HUES64 (cell line): ENCODE results near the gene CXCR3.
"Not testable (repeated sequence)": the region's sequence is repeated elsewhere in the genome, so short reads cannot be mapped to it uniquely, and the experiment has no call there.

Experiments used
- H3K27ac ChIP-seq: 2 replicates; pipeline ENCODE4 v1.7.0; 2013; ENCODE audit warnings: low read depth, low read length, inconsistent platforms
- H3K27me3 ChIP-seq: 2 replicates; pipeline ENCODE4 v1.6.1; 2013; ENCODE audit warnings: mild to moderate bottlenecking, low read length; ENCODE audit not compliant: insufficient read depth
- H3K36me3 ChIP-seq: 2 replicates; pipeline ENCODE4 v1.6.1; 2013; ENCODE audit warnings: mild to moderate bottlenecking, low read length; ENCODE audit not compliant: insufficient read depth
- H3K4me1 ChIP-seq: 2 replicates; pipeline ENCODE4 v1.6.1; 2013; ENCODE audit warnings: mild to moderate bottlenecking, low read length, moderate library complexity; ENCODE audit not compliant: insufficient read depth
- H3K4me3 ChIP-seq: 2 replicates; pipeline ENCODE4 v1.5.1; 2013; ENCODE audit warnings: mild to moderate bottlenecking, low read length, moderate library complexity
- H3K9ac ChIP-seq: 2 replicates; pipeline ENCODE4 v1.6.1; 2013; ENCODE audit warnings: mild to moderate bottlenecking, low read depth, low read length
- H3K9me3 ChIP-seq: 2 replicates; pipeline ENCODE4 v1.6.1; 2013; ENCODE audit warnings: low read depth, low read length; ENCODE audit not compliant: insufficient read depth
- WGBS: fragments of 150-250, 120-280 bp; methylation state at CpG from one replicate; pipeline ENCODE4 v1.1.7; 2013; ENCODE audit warnings: missing lambda C conversion rate; 5-methylcytosine and 5-hydroxymethylcytosine counted together

Gene CXCR3

DNA sequence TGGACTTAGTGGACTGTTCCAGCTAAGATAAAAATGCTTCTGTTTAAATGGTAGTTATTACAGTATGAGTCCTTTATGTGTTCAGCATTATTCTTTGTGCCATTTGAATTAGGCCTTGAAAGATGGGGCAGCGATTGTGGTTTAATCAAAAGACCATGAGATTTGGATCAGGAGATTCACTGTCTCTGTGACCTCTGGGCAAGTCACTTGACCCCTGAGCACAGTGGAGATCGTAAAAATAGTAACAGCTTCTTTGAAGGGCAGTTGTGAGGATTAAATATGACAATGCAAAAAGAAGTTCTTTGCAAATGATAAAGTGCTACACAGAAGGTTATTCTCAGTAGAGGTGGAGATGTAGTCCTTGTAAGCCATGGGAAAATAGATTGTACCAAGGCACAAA lies 10.8 kb downstream of the CXCR3 start:
- Histone ChIP-seq H3K4me1 (no peaks in the 10 kb centered on the region), H3K27me3 (no peaks in the 10 kb centered on the region), H3K36me3 (peaks cover 29% of the 10 kb centered on the region), H3K9ac (no peak overlapping the region), H3K27ac (no peak overlapping the region), H3K4me3 (no peak overlapping the region), H3K9me3 (no peaks in the 10 kb centered on the region)
- 92% methylated on average over 2 of the region's 2 CpGs for WGBS

DNA sequence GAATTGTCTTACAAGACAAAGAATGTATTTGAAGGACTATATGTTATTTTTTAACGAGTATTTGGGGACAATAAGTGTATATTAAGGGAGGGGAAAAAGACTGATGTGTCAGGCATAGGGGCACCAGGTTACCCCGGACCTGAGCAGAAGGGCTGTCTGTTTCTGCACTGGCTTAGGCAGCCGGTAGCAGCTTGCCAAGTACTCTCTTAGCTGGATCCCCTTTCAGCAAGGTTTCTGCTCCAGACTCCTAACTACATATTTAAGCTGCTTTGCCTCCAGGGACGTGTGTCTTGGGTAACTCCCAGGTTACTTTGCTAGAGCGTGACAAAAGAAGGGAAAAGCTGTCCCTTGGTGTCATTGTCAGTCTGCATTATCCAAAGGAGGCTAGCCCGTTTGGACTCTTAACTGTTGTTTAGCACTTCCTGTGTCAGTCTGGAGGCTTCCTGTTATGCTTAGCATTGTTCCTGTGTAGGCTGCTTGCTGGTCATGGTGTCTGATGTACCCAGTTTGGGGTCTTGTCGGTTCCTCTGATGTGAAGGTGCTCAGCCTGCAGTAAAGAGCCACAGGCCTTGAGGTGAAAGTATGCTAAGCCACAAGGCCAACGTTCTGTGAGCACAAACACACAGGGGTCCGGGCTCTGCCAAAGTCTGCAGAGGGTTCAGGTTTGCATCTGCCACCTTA lies 11.6 kb downstream of the CXCR3 start:
- WGBS = 92% methylated on average over 9 of the region's 9 CpGs
- Histone ChIP-seq H3K9me3 (no peaks in the 10 kb centered on the region), H3K9ac (no peak overlapping the region), H3K27me3 (no peaks in the 10 kb centered on the region), H3K4me1 (no peaks in the 10 kb centered on the region), H3K36me3 (peaks cover 29% of the 10 kb centered on the region), H3K27ac (no peak overlapping the region), H3K4me3 (no peak overlapping the region)

DNA sequence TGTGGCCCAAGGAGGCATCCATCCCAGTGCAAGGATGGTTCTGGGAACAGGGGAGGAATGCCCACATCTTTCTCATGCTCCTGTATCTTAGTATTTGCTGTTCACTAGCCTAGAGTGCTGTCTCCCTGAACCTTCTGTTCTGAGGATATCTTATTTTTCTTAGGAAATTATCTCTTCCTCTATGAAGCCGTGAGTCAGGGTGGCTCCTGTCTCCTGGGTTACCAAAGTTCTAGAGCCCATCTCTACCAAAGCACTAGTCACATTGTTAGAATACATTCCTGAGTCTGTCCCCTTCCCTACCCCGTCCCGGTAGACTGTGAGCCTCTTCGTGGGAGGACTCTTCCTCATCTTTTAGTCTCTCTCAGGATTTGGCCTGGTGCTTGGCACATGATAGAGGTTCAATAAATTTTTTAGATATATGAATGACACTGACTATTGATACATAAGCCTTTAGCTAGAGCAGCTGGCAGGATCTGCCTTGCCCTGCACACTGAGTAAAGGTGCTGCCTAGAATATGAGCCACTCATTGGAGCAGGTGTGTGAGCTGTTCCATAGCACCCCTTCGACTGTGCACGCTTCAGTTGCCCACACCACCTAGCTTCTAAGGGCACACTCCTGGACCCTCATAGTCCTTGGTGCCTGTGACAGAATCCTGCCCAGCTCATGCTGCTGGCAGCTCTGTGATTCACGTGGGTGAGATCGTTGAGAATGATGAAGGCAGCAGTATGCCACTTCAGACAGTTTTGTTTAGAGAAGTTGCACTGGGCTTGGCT lies 13.3 kb downstream of the CXCR3 start:
- no peak overlapping the region for H3K9ac ChIP-seq

DNA sequence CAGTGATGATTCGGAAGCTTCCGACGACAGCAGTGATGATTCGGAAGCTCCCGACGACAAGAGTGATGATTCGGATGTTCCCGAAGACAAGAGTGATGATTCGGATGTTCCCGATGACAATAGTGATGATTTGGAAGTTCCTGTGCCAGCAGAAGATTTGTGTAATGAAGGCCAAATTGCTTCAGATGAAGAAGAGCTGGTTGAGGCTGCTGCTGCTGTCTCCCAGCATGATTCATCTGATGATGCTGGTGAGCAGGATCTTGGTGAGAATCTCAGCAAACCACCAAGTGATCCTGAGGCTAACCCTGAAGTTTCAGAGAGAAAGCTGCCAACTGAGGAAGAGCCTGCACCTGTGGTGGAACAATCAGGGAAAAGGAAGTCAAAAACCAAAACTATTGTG lies 14.2 kb downstream of the CXCR3 start:
- H3K27me3 ChIP-seq = no peaks in the 10 kb centered on the region
- H3K36me3 ChIP-seq = peaks cover 19% of the 10 kb centered on the region
- no peak overlapping the region for H3K27ac ChIP-seq
- H3K9ac ChIP-seq = no peak overlapping the region
- H3K4me1 ChIP-seq = no peaks in the 10 kb centered on the region
- 97% methylated on average over 10 of the region's 10 CpGs for WGBS
- no peak overlapping the region for H3K4me3 ChIP-seq
- no peaks in the 10 kb centered on the region for H3K9me3 ChIP-seq

More for the DNA sequence above, 13.3 kb downstream of the CXCR3 start:
- Histone ChIP-seq H3K9me3 (no peaks in the 10 kb centered on the region), H3K4me1 (no peaks in the 10 kb centered on the region), H3K4me3 (no peak overlapping the region), H3K27ac (no peak overlapping the region), H3K36me3 (peaks cover 23% of the 10 kb centered on the region), H3K27me3 (no peaks in the 10 kb centered on the region)
- 96% methylated on average over 8 of the region's 8 CpGs for WGBS

DNA sequence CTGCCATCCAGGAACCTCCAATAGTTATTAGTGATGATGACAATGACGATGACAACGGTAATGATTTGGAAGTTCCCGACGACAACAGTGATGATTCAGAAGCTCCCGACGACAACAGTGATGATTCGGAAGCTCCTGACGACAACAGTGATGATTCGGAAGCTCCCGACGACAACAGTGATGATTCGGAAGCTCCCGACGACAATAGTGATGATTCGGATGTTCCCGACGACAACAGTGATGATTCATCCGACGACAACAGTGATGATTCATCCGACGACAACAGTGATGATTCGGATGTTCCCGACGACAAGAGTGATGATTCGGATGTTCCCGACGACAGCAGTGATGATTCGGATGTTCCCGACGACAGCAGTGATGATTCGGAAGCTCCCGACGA lies 14.7 kb downstream of the CXCR3 start:
- H3K9ac ChIP-seq = no peak overlapping the region
- 92% methylated on average over 33 of the region's 33 CpGs for WGBS

DNA sequence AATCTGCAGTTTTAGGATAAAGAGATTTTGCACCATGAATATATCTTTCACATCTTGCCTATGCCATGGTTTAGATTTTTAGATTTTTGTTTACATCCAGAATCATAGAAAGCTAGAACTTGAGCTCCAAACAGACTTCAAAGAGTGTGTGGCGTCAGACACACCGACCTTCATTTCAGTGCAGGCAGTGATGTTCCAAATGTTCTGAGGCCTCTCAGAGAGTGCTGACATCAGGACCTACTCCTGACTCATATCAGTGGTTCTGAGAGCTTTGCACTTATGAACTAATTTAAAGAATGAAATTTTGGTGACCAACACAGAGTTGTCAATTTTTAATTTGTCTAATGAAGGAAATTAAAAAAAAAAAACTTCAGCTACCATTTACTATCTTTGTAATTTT lies 18.3 kb downstream of the CXCR3 start:
- Histone ChIP-seq H3K36me3 (peaks cover 12% of the 10 kb centered on the region; the same call in 1 of the 2 replicates), H3K27ac (no peak overlapping the region), H3K9ac (no peak overlapping the region), H3K27me3 (no peaks in the 10 kb centered on the region), H3K4me3 (no peak overlapping the region), H3K9me3 (no peaks in the 10 kb centered on the region), H3K4me1 (no peaks in the 10 kb centered on the region)
- 94% methylated on average over 2 of the region's 2 CpGs for WGBS

More for the DNA sequence above, 14.7 kb downstream of the CXCR3 start:
- Histone ChIP-seq H3K27ac (no peak overlapping the region), H3K4me3 (no peak overlapping the region), H3K36me3 (peaks cover 14% of the 10 kb centered on the region; the same call in 1 of the 2 replicates), H3K4me1 (no peaks in the 10 kb centered on the region), H3K27me3 (no peaks in the 10 kb centered on the region), H3K9me3 (no peaks in the 10 kb centered on the region)

DNA sequence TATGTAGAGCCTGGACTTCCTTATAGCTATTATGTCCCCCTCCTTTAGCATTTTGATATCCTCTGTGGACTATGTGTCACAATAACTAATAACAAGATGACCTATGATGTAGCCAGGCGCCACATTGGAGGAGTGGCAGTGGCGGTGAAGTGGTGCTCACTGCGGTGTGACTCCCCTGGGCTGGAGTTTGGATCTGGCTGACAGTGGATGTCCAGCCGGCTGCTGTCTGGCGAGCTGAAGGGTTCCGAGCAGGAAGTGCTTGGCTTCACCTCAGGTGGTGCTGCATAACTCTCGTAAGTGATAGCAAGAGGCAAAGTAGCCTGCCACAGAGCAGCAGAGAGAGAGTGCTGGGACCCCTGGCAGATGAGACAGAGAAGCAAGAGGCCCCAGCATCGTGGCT lies 25.1 kb downstream of the CXCR3 start:
- H3K36me3 ChIP-seq, H3K27me3 ChIP-seq, H3K9ac ChIP-seq, H3K27ac ChIP-seq, H3K9me3 ChIP-seq, H3K4me3 ChIP-seq, H3K4me1 ChIP-seq: not testable (repeated sequence)
- 71% methylated on average over 3 of the region's 8 CpGs for WGBS

DNA sequence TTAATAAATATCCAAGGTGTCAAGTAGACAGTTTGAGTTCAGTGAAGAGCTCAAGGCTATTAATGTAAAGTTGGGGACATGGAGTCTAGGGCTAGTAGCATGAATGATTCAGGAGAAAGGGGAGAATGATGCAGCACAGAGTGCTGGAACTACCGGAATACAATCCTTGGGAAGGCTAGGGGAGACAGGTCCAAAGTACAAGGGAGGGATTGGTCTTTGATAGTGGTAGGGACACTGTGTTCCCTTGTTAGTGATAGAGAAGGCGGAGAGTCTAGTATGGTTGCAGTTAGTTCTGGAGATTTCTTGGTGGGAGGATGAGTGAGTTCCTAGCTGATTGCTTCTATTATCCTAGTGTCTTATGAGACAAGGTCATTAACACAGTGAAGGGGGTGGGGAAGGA lies 31.4 kb downstream of the CXCR3 start:
- Histone ChIP-seq H3K36me3 (no peaks in the 10 kb centered on the region), H3K9me3 (no peaks in the 10 kb centered on the region), H3K4me3 (no peak overlapping the region), H3K4me1 (no peaks in the 10 kb centered on the region), H3K9ac (no peak overlapping the region), H3K27me3 (no peaks in the 10 kb centered on the region), H3K27ac (no peak overlapping the region)
- 87% methylated on average over 2 of the region's 2 CpGs for WGBS

DNA sequence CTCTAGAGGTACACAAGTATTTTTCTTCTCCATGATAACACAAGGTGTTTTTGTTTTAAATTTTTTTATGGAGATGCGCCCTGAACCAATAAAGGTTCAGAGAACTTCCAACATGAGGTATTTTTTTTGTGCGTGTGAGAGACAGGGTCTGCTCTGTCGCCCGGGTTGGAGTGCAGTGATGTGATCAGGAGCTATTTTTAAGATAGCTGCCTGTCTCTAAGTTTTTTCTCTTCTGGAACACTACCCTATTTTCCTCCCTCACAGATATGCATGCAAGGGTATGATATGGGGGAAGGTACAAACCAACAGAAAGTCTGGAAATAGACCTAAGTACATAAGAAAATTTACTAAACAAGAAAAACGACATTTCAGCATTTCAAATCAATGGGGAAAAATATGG lies 37.1 kb downstream of the CXCR3 start:
- Histone ChIP-seq H3K4me1 (no peaks in the 10 kb centered on the region), H3K36me3 (peaks cover 19% of the 10 kb centered on the region), H3K4me3 (no peak overlapping the region), H3K27me3 (no peaks in the 10 kb centered on the region), H3K9me3 (no peaks in the 10 kb centered on the region), H3K9ac (no peak overlapping the region), H3K27ac (no peak overlapping the region)
- 95% methylated on average over 4 of the region's 5 CpGs for WGBS

DNA sequence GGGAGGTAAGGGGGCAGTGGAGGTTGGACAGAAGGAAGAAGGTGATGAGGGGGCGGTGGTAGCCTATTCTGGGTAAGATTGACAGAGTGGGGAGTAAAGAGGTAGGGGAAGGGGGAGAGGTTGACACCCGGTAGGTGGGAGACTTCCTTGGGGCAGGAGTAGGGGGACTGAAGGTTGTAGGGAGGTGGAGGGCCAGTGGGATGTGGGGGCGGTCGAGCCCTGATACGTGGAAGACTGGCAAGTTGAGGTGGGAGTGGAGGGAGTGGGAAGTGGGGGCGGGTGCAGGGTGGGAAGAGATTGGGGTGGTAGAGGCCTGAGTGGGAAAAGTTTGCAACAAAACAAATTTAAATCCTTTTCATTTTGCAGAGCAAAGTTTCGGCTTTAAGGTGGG lies 38.3 kb downstream of the CXCR3 start:
- peaks cover 28% of the 10 kb centered on the region for H3K36me3 ChIP-seq
- no peaks in the 10 kb centered on the region for H3K27me3 ChIP-seq
- no peak overlapping the region for H3K9ac ChIP-seq
- H3K27ac ChIP-seq = no peak overlapping the region
- no peak overlapping the region for H3K4me3 ChIP-seq
- 88% methylated on average over 6 of the region's 7 CpGs for WGBS
- no peaks in the 10 kb centered on the region for H3K4me1 ChIP-seq
- H3K9me3 ChIP-seq = no peaks in the 10 kb centered on the region

DNA sequence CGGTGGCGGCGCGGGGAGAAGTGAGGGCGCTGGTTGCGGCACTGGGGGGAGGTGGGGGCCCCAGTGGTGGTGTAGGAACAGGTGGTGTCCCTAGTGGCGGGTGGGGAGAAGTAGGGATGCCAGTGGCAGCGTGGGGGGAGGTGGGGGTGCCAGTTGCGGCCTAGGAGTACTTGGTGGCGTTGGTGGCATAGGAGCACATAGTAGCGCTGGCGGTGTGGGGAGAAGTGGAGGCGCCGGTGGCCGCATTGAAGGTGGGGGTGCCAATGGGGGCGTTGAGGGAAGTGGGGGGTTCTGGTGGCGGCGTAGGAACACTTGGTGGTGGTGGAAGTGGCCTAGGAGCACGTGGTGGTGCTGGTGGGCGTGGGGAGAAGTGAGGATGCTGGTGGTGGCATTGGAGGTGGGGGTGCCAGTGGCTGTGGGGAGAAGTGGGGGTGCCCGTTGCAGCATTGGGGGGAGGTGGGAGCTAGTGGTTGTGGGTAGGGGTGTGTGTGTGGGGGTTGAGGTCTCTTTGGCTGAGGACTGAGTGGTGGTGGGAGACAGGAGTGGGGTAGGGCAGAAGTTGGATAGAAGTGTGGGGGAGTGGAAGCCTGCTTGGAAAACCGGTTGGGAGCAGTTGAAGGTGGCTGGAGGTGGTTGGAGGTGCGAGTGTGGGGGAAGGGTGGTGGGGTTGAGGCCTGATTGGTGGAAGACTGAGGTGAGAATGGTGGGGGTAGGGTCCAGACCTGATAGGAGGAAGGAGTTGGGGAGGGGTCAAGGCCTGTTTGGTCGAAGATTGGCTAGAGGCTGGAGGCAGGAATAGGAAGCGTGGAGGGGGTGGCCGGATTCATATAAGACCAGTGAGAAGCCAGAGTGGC lies 38.9 kb downstream of the CXCR3 start:
- no peak overlapping the region for H3K4me3 ChIP-seq
- H3K27ac ChIP-seq = no peak overlapping the region
- H3K27me3 ChIP-seq = no peaks in the 10 kb centered on the region
- 94% methylated on average over 26 of the region's 26 CpGs for WGBS
- H3K9me3 ChIP-seq = no peaks in the 10 kb centered on the region
- H3K4me1 ChIP-seq = no peaks in the 10 kb centered on the region
- H3K9ac ChIP-seq = no peak overlapping the region
- H3K36me3 ChIP-seq = peaks cover 34% of the 10 kb centered on the region
